Keratinocyte (primary cell): ENCODE data around the gene NSDHL. TPM values are rescaled to one million over a fixed set of nuclear protein-coding genes. Genes with fewer than 3 reads are reported as not detected.

Source experiments
- DNase-seq: peaks from one replicate; pipeline ENCODE4 v3.0.0-alpha.2; 2011; ENCODE audit warnings: low read depth, missing footprints, low spot score
- FAIRE-seq: peaks from 2 replicates; lab custom pipeline; 2011; peaks lifted over from hg19 to GRCh38; lab: Jason Lieb, UNC
- H2AFZ ChIP-seq: 2 replicates; pipeline ENCODE4 v1.6.0; 2012; ENCODE audit warnings: low read length, control low read depth, inconsistent platforms; ENCODE audit not compliant: control insufficient read depth
- H3K27ac ChIP-seq: 2 replicates; pipeline ENCODE4 v1.5.1; 2011; ENCODE audit warnings: low read length; ENCODE audit not compliant: control insufficient read depth, insufficient read depth
- H3K27me3 ChIP-seq: 3 replicates; pipeline ENCODE4 v1.6.0; 2011; ENCODE audit warnings: low read length; ENCODE audit not compliant: control insufficient read depth, insufficient read depth; ENCODE audit errors: extremely low read depth
- H3K36me3 ChIP-seq, 2 experiments: 2 replicates in 1 of 2; 3 replicates in 1 of 2; pipeline ENCODE4 v1.5.1; 2011; ENCODE audit warnings: low read length in 2 of 2, mild to moderate bottlenecking in 1 of 2; ENCODE audit not compliant: control insufficient read depth in 2 of 2, insufficient read depth in 2 of 2; ENCODE audit errors: extremely low read depth in 1 of 2
- H3K4me1 ChIP-seq: 3 replicates; pipeline ENCODE4 v1.5.1; 2011; ENCODE audit warnings: low read length; ENCODE audit not compliant: control insufficient read depth, insufficient read depth; ENCODE audit errors: extremely low read depth
- H3K4me2 ChIP-seq: 3 replicates; pipeline ENCODE4 v1.6.0; 2011; ENCODE audit warnings: low read depth, low read length; ENCODE audit not compliant: control insufficient read depth, insufficient read depth; ENCODE audit errors: extremely low read depth
- H3K4me3 ChIP-seq, 3 experiments: fragments of 200-600 bp in 1 of 3; sonication (generic) in 1 of 3; 2 replicates in 2 of 3; 3 replicates in 1 of 3; pipeline ENCODE4 v1.5.1; 2011 to 2016; ENCODE audit warnings: low read length in 3 of 3, mild to moderate bottlenecking in 3 of 3, control low read depth in 2 of 3, inconsistent platforms in 1 of 3, low read depth in 1 of 3, mixed read lengths in 1 of 3, mixed run types in 1 of 3, moderate library complexity in 1 of 3; ENCODE audit not compliant: control insufficient read depth in 2 of 3, insufficient read depth in 2 of 3; ENCODE audit errors: extremely low read depth in 1 of 3
- H3K79me2 ChIP-seq: 2 replicates; pipeline ENCODE4 v1.6.0; 2012; ENCODE audit warnings: low read length; ENCODE audit not compliant: control insufficient read depth, insufficient read depth
- H3K9ac ChIP-seq: 3 replicates; pipeline ENCODE4 v1.6.0; 2011; ENCODE audit warnings: low read length; ENCODE audit not compliant: control insufficient read depth, insufficient read depth; ENCODE audit errors: extremely low read depth
- H3K9me1 ChIP-seq: 3 replicates; pipeline ENCODE4 v1.6.0; 2011; ENCODE audit warnings: low read length; ENCODE audit not compliant: control insufficient read depth, insufficient read depth; ENCODE audit errors: extremely low read depth
- H3K9me3 ChIP-seq: 2 replicates; pipeline ENCODE4 v1.5.1; 2012; ENCODE audit warnings: low read depth, low read length; ENCODE audit not compliant: control insufficient read depth
- H4K20me1 ChIP-seq: 3 replicates; pipeline ENCODE4 v1.6.0; 2011; ENCODE audit warnings: low read length; ENCODE audit not compliant: control insufficient read depth, insufficient read depth; ENCODE audit errors: extremely low read depth
- CTCF ChIP-seq, 3 experiments: IDR thresholded peaks in 1 of 3; conservative IDR thresholded peaks in 1 of 3; optimal IDR thresholded peaks in 1 of 3; 2 replicates in 2 of 3; 3 replicates in 1 of 3; pipeline versions ENCODE3 to v1.5.1; 2011; ENCODE audit warnings: low read length in 3 of 3, mild to moderate bottlenecking in 3 of 3, moderate library complexity in 2 of 3, control low read depth in 1 of 3, inconsistent platforms in 1 of 3; ENCODE audit not compliant: insufficient read depth in 2 of 3; ENCODE audit errors: extremely low read depth in 1 of 3
- EZH2 ChIP-seq: IDR thresholded peaks from one replicate; pipeline ENCODE4 v1.6.1; 2012; ENCODE audit warnings: inconsistent platforms, mild to moderate bottlenecking, low read length, moderate library complexity
- dilution Hi-C: fragments of 300-500 bp; cut with MboI; formaldehyde crosslinking; loops from one replicate; pipeline ENCODE4 v1.7.0; 2020; ENCODE audit warnings: low sequenced_read_pairs; ENCODE audit not compliant: extremely low pct_ligation_motif_present
- polyA plus RNA-seq, 5 experiments: library from polyadenylated mRNA; depleted of rRNA in 3 of 5; stranded (reverse) in 3 of 5; stranded (forward) in 1 of 5; unstranded in 1 of 5; fragments of >200 nt; gene quantifications; 1 replicate in 1 of 5; 2 replicates in 3 of 5; 3 replicates in 1 of 5; pipeline versions ENCODE4 v1.2.1 to v1.2.3, GENCODE V29; 2011 to 2012; ENCODE audit warnings: missing spikeins in 2 of 5, low read depth in 1 of 5, low replicate concordance in 1 of 5

Gene NSDHL
- polyA plus RNA-seq, 1 donor (not counting 4 experiments of a cell fraction or from before 2014, with no cell fraction given): 79.0 TPM

GRCh38 chrX:152819732-152820131, 11.1 kb upstream of the NSDHL start:
- H3K79me2 ChIP-seq: no peaks in the 10 kb centered on the region
- H2AFZ ChIP-seq: no peak overlapping the region
- no peaks in the 10 kb centered on the region for H3K9me1 ChIP-seq
- H3K9me3 ChIP-seq: peaks cover 1% of the 10 kb centered on the region
- dilution Hi-C loops: no loop called here
- H4K20me1 ChIP-seq: no peaks in the 10 kb centered on the region
- H3K27ac ChIP-seq: no peak overlapping the region
- no peak overlapping the region for H3K4me3 ChIP-seq
- H3K27me3 ChIP-seq: no peaks in the 10 kb centered on the region
- DNase-seq (no peak), FAIRE-seq (peak; percentile 5)
- no peaks in the 10 kb centered on the region for H3K4me1 ChIP-seq
- H3K9ac ChIP-seq: no peak overlapping the region
- no peak overlapping the region for H3K4me2 ChIP-seq
- H3K36me3 ChIP-seq: no peaks in the 10 kb centered on the region
- TF ChIP-seq CTCF (optimal IDR thresholded peaks at IDR 0.05 in 1 of 3, IDR thresholded peaks at IDR 0.05 in 1 of 3, conservative IDR thresholded peaks at IDR 0.05 in 1 of 3; ENCODE audit: extremely low read depth in 1 of 3, insufficient read depth in 2 of 3, low read length in 3 of 3): no peak
- no peak for TF ChIP-seq EZH2

GRCh38 chrX:152821145-152821765, 9.6 kb upstream of the NSDHL start:
- dilution Hi-C loops: no loop called here

More at GRCh38 chrX:152821145-152821765, 9.6 kb upstream of the NSDHL start:
- no peak overlapping the region for H3K9ac ChIP-seq
- DNase-seq (no peak), FAIRE-seq (no peak)
- no peaks in the 10 kb centered on the region for H3K9me1 ChIP-seq
- H3K36me3 ChIP-seq: no peaks in the 10 kb centered on the region
- H3K27me3 ChIP-seq: no peaks in the 10 kb centered on the region
- TF ChIP-seq CTCF (optimal IDR thresholded peaks at IDR 0.05 in 1 of 3, IDR thresholded peaks at IDR 0.05 in 1 of 3, conservative IDR thresholded peaks at IDR 0.05 in 1 of 3; ENCODE audit: extremely low read depth in 1 of 3, insufficient read depth in 2 of 3, low read length in 3 of 3): peak; percentile 71 to 74 (median 74)
- TF ChIP-seq EZH2: no peak
- no peaks in the 10 kb centered on the region for H3K79me2 ChIP-seq
- no peaks in the 10 kb centered on the region for H4K20me1 ChIP-seq
- no peak overlapping the region for H3K4me3 ChIP-seq
- H3K4me2 ChIP-seq: no peak overlapping the region
- H3K9me3 ChIP-seq: peaks cover 1% of the 10 kb centered on the region
- no peaks in the 10 kb centered on the region for H3K4me1 ChIP-seq
- H2AFZ ChIP-seq: no peak overlapping the region
- H3K27ac ChIP-seq: no peak overlapping the region
